ENCODE data around the gene SIX1.

The SIX1 gene

DNA sequence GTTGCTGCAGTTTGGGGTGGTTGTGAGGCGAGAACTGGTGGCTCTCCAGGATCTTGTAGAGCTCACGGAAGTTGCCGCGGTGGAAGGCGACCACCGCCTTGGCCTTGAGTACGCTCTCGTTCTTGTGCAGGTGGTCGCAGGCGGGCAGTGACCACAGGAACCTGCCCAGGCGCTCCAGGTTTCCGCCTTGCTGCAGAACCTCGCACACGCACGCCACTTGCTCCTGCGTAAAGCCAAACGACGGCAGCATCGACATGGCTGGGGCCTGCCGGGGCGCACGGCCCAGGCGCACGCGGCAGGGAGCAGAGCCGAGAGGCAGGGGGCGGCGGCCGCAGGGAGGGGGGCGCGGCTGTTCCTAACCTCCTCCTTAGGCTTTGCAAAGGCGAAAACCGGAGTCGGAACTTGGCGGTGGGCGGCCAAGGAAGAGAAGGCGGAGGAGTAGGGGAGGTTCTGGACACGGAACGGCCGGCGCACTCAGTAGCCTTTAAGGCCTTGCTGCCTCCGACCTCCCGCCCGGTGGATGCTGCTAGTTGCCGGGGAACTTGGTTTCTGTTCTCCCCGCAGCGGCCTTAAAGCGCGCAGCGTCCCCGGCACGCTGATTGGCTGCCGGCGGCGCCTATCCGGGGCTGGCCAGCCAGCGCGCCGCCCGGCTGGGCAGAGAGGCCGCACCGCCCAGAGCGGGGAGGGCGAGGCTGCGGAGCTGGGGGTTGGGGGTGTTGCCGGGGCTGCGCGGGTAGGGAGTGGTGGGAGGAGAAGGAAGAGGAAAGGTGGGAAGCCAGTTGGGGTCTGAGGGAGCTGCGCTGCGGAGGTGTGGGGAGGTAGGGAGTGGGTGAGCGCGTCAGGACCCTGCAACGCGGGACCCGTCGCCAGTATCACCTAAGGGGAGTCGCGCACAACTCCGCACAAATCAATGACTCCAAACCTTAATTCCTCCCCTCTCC, at the start of gene SIX1:
Gene SIX1 (minus strand): TSS at position 544 of the 941 bp plus-strand sequence. CDS start 288 bp downstream, at position 256.
- DNase-seq (ENCODE audit: low spot score) = peak; percentile 31

DNA sequence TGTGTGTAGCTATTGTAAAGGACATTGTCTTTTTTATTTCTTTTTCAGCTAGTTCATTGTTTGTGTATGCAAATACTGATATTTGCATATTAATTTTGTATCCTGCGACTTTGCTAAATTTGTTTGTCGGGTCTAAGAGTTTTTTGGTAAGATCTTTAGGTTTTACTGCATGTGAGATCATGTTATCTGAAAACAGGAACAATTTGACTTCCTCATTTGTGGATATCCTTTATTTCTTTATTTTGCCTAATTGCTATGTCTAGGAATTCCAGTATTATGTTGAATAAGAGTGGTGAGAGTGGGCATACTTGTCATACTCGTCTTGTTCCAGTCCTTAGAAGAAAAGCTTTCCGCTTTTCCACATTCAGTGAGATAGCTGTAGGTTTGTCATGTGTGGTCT, 46.0 kb upstream of the SIX1 start:
- no peak for DNase-seq (ENCODE audit: low spot score)

- no peak for DNase-seq (ENCODE audit: low spot score)
These were observed 42.3 kb upstream of the SIX1 start for GRCh38 chr14:60691383-60692113.

DNA sequence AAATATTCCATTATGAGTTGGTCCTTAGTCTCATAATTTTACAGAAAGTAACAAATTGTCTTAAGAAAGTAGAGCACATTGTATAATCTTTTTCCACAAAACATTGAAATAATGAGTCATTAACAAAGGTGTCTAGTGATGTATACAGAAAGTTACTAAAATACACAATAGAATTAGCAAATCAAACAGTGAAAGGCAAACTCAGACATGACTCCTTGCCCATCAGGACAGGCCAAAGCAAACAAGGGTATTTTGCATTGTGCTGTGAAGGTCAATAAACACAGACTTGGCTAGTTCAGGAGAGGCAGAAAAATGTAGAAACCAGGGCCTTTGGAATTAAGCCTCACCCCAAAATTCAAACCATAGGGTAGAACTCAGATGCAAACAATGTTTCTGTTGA, 37.6 kb upstream of the SIX1 start:
- no peak for DNase-seq (ENCODE audit: low spot score)

DNA sequence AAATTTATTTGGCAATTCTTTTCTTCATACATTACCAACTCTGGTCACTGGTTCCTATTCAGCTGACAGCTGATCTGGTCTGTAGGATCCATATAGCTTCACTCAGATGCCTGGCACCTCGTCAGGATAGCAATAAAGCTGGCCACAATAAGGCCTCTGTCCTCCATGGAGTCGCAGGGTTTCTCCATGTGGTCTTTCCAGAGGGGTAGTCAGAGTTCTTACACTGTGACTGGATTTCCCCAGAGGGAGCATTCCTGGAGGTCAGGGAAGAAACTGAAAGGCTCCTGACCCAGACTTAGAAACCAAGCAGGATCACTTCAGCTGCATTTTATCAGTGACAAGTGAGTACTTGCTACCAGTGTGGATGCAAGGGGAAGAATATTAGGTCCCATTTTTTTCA, 34.9 kb upstream of the SIX1 start:
- no peak for DNase-seq (ENCODE audit: low spot score)

- no peak for DNase-seq (ENCODE audit: low spot score)
These were observed 32.0 kb upstream of the SIX1 start for GRCh38 chr14:60681271-60681670.

GRCh38 chr14:60680511-60680910, 31.2 kb upstream of the SIX1 start:
- no peak for DNase-seq (ENCODE audit: low spot score)

GRCh38 chr14:60679566-60680258, 30.4 kb upstream of the SIX1 start:
- DNase-seq (ENCODE audit: low spot score) = no peak

- no peak for DNase-seq (ENCODE audit: low spot score)
These were observed 28.4 kb upstream of the SIX1 start for GRCh38 chr14:60677701-60678100.

DNA sequence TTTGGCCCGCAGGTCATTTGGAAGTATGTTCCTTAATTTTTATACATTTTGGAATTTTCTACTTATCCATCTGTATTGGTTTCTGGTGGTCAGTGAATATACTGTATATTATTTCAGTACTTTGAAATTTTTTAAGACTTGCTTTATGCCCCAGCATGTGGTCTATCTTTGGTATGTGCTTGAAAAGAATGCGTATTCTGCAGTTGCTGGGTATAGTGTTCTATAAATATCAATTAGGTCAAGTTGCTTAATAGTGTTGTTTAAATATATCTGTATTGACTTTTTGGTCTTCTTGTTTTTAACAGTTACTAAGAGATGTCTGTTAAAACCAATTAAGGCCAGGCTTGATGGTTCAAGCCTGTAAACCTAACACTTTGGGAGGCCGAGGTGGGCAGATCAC, 21.7 kb upstream of the SIX1 start:
- no peak for DNase-seq (ENCODE audit: low spot score)

DNA sequence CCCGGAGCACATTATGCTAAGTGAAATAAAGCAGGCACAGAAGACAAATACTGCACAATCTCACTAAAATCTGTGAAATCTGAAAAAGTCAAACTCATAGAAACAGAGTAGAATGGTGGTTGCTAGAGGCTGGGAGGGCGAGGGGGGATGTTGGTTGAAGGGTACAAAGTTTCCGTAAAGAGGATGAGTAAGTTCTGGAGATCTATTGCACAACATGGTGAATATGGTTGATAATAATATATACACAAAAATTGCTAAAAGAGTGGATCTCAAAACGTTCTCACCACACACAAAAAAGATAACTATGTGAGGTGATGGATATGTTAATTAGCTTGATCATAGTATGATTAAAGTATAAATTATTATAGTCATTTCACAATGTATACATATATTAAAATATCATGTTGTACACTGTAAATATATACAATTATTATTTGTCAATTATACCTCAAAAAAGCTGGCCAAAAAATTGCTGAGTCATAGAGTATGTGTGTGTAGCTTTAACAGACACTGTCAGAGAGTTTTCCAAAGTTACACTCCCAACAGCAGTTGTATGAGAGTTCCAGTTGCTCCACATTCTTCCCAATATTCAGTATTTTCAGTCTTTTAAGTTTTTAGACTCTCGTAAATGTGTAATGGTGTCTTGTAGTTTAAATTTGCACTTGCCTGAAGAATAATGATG, 19.3 kb upstream of the SIX1 start:
- DNase-seq (ENCODE audit: low spot score) = no peak

- no peak for DNase-seq (ENCODE audit: low spot score)
These were observed 15.9 kb upstream of the SIX1 start for GRCh38 chr14:60665177-60665550.

GRCh38 chr14:60662982-60663381, 13.7 kb upstream of the SIX1 start:
- DNase-seq (ENCODE audit: low spot score) = no peak

DNA sequence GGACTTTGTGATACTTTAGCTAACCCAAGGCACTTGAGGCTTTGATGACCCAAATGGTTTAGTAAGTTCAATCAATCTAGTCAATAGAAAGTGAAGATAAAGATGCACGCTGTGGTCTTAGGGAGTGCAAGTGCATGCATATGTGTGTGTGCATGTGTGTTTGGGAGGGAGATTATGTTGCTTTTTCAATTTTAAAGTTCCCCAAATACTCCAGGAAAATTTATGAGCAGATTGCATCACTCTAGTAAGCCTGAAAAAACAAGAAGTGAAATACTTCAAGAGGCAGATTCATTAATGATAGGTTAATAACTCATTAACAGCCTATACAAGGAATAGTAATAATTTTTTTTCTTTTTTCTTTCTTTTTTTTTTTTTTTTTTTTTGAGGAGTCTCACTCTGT, 12.4 kb upstream of the SIX1 start:
- DNase-seq (ENCODE audit: low spot score) = no peak

DNA sequence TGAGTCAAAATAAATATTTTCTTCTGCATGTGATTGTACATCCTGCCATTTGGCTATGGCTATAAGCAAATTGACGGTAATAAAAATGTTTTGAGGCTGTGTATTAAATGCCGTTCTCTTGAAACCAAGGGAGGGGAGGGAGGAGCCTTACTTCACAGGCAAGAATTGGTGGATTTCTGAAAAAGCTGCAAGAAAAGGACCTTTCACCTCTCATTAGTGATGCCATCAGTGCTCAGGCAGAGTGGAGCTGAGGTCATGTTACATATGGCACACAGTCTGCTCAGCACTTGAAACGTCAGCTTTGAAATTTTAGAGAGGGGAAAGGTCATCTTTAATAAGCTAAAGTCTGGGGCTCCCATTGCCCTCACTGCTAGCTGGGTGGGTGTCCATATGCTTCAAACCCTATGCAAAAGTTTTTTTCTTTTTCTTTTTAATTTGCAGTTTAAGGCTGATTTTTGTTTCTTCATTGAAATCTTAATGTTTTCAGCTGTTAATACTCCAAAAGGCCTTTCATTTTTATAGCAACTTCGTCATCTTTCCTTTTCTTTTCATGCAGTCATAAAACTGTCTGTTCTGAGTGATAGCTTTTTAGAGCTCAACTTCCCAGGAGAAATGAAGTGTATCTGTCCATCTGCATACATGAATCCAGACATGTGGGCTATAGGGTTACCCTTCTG, 9.8 kb upstream of the SIX1 start:
- DNase-seq (ENCODE audit: low spot score) = no peak

DNA sequence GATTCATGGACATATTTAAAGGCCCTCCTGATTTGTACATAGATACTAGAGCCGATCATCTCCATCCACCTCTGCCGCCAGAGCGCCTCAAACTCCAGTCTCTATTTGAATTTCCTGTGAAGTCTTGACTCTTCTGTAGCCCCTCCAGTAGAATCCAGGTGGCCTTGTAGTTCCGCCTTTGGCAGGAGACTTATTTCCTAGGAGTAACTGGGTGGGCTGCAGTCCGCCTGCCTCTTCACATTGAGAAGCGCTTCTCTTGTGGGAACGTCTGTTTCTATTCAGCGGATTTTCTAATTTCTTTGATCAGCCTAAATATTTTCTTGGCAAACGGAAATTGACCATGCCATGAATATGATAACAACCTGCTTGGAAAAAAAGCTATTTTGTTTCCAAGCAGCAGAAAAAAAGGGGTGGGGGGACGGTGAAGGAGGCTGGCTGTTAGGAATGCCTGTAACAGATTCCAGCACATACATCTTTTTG, 9.0 kb upstream of the SIX1 start:
- no peak for DNase-seq (ENCODE audit: low spot score)

GRCh38 chr14:60657456-60658210, 8.4 kb upstream of the SIX1 start:
- no peak for DNase-seq (ENCODE audit: low spot score)

GRCh38 chr14:60656686-60657455, 7.6 kb upstream of the SIX1 start:
- DNase-seq (ENCODE audit: low spot score) = peak; percentile 27

DNA sequence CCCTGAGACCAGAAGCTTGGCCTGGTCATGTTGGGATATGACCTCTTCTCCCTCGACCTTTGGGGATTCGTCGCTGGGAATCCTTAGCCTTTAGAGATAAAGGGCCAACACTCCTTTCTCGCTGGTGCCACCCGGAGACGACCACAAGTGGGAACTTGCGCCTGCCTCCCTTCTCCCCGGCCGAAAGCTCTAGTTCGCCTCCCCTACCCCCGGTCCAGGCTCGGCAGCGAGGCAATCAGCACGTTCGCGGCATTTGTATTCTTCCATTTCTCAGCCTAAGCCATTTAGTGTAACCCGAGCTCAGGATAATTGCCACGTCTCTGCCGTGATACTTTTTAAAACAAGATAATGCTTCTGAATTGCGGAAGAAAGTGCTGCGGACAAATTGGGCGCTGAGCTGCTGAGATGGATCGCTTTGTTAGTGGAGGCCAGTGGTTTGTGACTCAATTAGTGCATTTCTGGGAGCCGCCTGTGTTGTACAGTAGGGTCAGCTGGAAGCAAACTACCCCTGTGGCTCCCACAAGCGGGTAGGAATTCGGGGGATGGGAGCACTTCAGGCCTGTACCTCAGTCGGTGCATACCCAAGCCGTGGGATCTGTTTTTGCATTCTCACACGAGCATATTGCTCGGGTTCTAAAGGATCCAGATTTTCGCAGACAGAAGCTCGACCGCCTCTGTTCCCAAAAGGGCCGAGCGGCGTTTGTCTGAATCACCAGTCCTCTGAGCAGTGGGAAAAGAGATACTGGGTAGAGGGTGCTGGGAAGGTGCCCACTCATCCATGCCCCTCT, 6.8 kb upstream of the SIX1 start:
- no peak for DNase-seq (ENCODE audit: low spot score)

Measured in activated CD4-positive, alpha-beta T cell treated with anti-CD3 and anti-CD28 coated beads, Interleukin-2, Interleukin-4, amounts not matched to agents 100 ng/mL and 50 ng/mL, durations not matched to agents 16 hours and 8 hours (primary cell).